NCI-H446 (cell line): Measurements from ENCODE around the gene PWP1.
A peak's percentile ranks its signal among the peaks of the same experiment; 100 is the strongest.

Source experiments
- DNase-seq, 2 experiments: peaks; one replicate each; lab custom pipeline; 2025; lab: John Stamatoyannopoulos, UW

PWP1 gene

DNA sequence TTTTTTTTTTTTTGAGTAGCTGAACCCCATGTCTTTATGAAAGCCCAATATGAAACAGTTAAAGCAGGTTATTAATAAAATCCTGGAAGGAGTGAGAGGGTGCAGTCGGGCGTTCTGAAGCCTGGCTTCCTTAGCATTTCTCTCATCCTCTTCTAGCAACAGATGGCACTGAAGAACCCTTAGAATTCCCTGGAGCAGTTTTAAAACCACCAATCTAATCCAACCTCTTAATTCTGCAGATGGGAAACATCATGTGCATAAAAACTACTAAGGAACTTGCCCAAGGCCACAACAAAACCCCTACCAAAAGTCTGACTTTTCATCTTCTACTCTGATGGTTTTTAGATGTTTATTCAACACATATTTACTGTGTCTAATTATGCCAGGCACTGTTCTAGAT, 50.2 kb downstream of the PWP1 start:
- DNase-seq = no peak

DNA sequence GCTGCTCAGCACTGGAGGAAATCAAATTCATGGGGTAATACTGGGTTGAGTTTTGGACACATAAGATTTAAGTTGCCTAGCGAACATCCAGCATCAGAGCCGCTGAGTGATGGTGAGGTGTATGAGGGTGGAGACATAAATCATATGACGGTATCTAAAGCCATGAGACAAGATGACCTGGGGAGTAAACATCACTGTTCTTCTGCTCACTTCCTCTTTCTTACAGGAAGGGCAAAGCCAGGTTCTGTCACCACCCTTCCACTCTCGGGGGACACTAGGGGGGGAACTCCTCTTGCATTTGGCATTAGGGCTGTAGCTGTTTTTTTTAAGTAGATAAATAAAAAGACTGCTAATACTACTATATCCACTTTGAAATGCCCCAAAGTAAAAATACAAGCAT, 51.3 kb downstream of the PWP1 start:
- DNase-seq = no peak

DNA sequence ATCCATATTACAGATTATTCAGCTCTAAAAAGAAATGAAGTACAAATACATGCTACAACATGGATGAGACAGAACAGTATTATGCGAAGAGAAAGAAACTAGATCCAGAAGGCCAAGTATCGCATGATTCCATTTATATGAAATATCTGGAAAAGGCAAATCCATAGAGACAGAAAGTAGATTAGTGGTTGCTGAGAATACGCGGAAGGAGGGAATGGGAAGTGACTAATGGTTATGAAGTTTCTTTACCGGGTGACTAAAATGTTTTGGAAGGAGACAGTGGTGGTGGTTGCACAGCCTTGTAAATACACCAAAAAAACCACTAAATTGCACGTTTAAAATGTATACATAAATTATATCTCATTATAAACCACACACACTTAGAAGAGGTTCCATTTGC, 62.9 kb downstream of the PWP1 start:
- DNase-seq = no peak

DNA sequence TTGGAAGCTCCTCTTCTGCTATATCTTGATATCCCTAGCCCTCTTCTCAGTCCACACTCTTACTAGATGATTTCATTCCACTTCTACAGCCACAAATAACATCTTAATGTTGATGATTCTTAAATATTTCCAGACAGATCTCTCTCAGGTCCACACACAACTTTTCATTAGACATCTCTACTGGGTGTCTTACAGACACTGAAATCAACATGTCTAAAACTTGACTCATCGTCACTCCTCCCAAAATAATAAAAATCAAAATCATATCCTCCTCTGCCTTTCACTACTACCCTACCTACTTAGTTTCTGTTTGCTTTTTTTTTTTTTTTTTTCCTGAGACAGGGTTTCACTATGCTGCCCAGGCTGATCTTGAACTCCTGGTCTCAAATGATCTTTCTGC, 63.5 kb downstream of the PWP1 start:
- DNase-seq = no peak

DNA sequence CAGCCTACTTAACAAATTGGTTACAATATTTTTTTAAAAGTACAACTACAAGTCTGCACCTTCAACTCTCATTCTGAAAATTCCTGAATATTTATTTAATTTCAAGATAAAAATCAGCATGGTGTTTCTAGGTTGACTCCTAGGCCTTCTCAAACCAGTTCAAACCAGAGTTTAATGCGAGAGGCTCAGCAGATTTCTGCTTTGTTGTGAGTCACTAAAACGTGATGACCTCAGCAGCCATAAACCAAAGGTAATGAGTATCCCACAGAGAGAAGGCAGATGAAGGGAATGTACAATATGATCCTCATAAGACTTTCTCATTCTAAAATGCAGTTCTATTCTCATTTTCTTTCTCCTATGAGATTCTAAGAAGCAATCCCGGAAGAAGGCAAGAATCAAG, 73.8 kb downstream of the PWP1 start:
- peak in 1 of 2 experiments; percentile 25 for DNase-seq

DNA sequence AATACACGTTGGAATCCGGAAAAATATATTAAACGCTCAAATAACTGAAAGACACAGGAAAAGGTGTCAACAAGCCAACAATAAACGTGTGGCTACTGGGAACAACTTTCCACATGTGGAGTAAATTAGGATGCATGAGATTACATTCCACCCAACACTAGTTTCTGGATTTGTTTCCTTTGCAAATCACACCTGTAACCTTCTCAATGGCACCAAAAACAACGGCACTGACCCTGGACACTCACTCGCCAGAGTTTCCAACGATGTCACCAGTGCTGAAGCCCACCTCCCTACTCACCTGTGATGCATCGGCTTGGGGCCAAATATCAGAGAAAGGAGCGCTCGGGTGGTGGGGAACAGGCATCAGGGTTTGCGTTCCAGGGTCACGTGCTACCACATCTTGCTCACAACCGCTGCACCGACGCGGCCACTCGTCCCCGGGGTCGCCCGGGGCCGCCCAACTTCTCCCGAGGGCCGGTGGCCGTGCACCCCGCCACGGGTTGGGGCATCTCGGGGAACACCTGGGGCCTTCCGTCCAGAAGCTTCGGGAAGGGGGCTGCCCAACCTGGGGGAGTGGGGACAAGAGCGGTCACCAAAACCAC, 74.7 kb downstream of the PWP1 start:
- no peak for DNase-seq

DNA sequence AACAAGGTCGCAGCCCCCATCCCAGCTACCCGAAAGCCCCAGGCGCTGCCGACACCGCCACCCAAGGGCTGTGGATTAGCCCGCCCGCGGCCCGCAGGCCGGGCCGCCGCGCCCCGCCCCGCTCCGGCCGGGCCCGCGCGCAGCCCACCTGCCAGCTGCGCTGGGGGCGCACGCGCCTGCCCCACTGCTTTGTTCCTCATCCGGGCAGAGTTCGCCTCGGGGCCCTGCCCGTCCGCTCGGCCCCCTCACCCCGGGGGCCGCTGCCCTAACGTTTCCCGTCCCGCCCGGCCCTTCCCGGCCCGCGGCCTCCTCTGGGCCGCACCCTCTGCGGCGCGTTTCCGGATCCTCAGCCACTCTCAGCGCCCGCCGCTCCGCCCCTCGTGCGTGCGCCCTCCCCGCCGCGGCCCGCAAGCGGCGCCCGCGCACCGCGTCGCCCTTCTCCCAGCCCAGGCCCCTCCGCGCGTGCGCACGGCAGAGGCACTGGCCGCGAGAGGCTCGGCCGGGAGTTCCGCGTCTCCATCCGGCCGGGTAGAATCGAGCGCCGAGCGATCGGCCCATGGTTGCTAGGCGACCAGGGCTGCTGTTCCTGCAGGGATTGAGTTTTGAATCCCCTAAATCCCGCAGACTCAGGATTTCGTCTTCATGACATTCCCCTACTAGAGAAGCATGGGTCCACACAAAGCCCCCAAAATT, 75.4 kb downstream of the PWP1 start, which contains the start of gene PRDM4:
Gene PRDM4 (minus strand): TSS at position 329 of the 693 bp plus-strand sequence. CDS start 622 bp downstream, outside the sequence.
- DNase-seq = peak; percentile 76 to 97

DNA sequence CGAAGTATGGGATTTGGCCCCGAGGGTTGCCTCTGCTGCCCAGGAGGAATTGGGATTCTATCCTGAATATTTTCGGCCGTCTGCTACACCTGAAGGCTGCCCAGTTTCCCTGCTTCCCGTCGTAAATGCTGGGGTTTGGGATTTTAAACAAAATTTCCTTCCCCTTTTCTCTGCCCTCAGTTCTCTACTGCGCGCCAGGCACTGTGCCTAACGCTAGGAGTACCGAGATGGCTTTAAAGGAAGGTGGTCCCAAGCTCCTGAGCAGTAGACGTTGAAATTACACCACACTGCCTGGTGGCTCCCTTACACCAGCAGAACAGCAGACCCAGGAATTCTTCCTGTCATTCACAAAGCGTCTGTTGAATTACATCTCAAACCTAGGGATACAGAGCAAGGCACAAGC, 75.9 kb downstream of the PWP1 start:
- DNase-seq = no peak
